Tibial nerve (tissue), 4 donors: ENCODE data around the gene PODXL2. TPM values are rescaled to one million over a fixed set of nuclear protein-coding genes. Genes with fewer than 3 reads are reported as not detected.

Experiments
- DNase-seq, 2 donors: peaks; one replicate each; pipeline ENCODE4 v3.0.0-alpha.2; 2019; ENCODE audit warnings: low spot score in 2 of 2
- H3K27ac ChIP-seq, 4 donors: fragments of 200-600 bp; sonication (generic) in 3 of 4; one replicate each; pipeline ENCODE4 v1.5.1; 2017 to 2019; ENCODE audit warnings: mild to moderate bottlenecking in 1 of 4
- H3K27me3 ChIP-seq, 2 donors: fragments of 200-600 bp; sonication (generic) in 1 of 2; one replicate each; pipeline versions ENCODE4 v1.5.1 to v1.6.0; 2017 to 2019
- H3K36me3 ChIP-seq, 3 donors: fragments of 200-600 bp; sonication (generic); one replicate each; pipeline ENCODE4 v1.5.1; 2018 to 2019
- H3K4me1 ChIP-seq, 4 donors: fragments of 200-600 bp; sonication (generic) in 3 of 4; one replicate each; pipeline ENCODE4 v1.5.1; 2017 to 2019
- H3K4me3 ChIP-seq, 4 donors: fragments of 200-600 bp; sonication (generic) in 3 of 4; one replicate each; pipeline ENCODE4 v1.5.1; 2017 to 2019; ENCODE audit warnings: mild to moderate bottlenecking in 1 of 4, moderate library complexity in 1 of 4
- H3K9me3 ChIP-seq, 4 donors: fragments of 200-600 bp; sonication (generic) in 3 of 4; one replicate each; pipeline ENCODE4 v1.5.1; 2017 to 2019
- EP300 ChIP-seq, 2 donors: sonication (generic); formaldehyde crosslinking; IDR thresholded peaks; one replicate each; pipeline ENCODE4 v1.6.1; 2017; ENCODE audit warnings: antibody characterized with exemption in 2 of 2, mild to moderate bottlenecking in 1 of 2
- POLR2A ChIP-seq, 2 donors: fragments of 450-650 bp; IDR thresholded peaks; one replicate each; pipeline ENCODE4 v1.6.1; 2017; ENCODE audit warnings: antibody characterized with exemption in 2 of 2, mild to moderate bottlenecking in 2 of 2, moderate library complexity in 2 of 2
- WGBS, 2 donors: methylation state at CpG; one replicate each; pipeline ENCODE4 v1.1.5; 2018; 5-methylcytosine and 5-hydroxymethylcytosine counted together
- total RNA-seq, 4 donors: library from RNA; depleted of rRNA; stranded (reverse); fragments of >200 nt; gene quantifications; one replicate each; pipeline ENCODE4 v1.1.0, GENCODE V29; 2016
- TF ChIP-seq, protein P1 (sequence below), 5 experiments: fragments of 200-600 bp in 3 of 5; fragments of 450-650 bp in 2 of 5; sonication (generic) in 3 of 5; IDR thresholded peaks; one replicate each; pipeline ENCODE4 v1.5.1; 2016 to 2019; ENCODE audit warnings: antibody characterized with exemption in 5 of 5, mild to moderate bottlenecking in 3 of 5, moderate library complexity in 2 of 5

The PODXL2 gene
- total RNA-seq, 4 donors from 2014 or later: 12.7 to 19.8 (median 14.1) TPM

DNA sequence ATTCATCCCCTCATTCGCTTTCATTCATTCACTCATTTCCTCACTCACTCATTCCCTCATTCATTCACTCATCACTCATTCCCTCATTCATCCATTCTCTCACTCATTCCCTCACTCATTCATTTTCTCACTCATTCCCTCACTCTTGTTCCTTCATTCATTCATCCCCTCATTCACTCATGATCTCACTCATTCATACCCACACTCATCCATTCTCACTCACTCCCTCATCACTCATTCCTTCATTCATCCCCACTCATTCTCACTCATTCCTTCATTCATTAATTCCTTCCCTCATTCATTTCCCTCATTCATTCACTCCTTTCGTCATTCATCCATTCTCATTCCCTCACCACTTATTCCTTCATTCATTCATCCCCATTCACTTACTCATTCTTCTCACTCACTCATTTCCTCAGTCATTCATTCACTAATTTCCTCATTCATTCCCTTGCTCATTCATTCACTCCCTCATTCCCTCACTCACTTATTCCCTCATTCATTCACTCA lies 58.3 kb downstream of the PODXL2 start:
- WGBS, 2 donors: 94 to 95% methylated on average over 2 of the region's 2 CpGs
- Histone ChIP-seq H3K4me3 (no peak overlapping the region), H3K9me3 (no peaks in the 10 kb centered on the region), H3K36me3 (peaks cover 0 to 20% (median 0%) of the 10 kb centered on the region in 3 donors), H3K4me1 (peaks cover 0 to 62% (median 12%) of the 10 kb centered on the region in 4 donors), H3K27me3 (no peaks in the 10 kb centered on the region), H3K27ac (no peak overlapping the region)
- DNase-seq: no peak
- TF ChIP-seq EP300 (IDR thresholded peaks at IDR 0.05) (no peak), POLR2A (IDR thresholded peaks at IDR 0.05) (no peak)
- TF ChIP-seq, protein P1, sequence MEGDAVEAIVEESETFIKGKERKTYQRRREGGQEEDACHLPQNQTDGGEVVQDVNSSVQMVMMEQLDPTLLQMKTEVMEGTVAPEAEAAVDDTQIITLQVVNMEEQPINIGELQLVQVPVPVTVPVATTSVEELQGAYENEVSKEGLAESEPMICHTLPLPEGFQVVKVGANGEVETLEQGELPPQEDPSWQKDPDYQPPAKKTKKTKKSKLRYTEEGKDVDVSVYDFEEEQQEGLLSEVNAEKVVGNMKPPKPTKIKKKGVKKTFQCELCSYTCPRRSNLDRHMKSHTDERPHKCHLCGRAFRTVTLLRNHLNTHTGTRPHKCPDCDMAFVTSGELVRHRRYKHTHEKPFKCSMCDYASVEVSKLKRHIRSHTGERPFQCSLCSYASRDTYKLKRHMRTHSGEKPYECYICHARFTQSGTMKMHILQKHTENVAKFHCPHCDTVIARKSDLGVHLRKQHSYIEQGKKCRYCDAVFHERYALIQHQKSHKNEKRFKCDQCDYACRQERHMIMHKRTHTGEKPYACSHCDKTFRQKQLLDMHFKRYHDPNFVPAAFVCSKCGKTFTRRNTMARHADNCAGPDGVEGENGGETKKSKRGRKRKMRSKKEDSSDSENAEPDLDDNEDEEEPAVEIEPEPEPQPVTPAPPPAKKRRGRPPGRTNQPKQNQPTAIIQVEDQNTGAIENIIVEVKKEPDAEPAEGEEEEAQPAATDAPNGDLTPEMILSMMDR (IDR thresholded peaks at IDR 0.05): no peak

DNA sequence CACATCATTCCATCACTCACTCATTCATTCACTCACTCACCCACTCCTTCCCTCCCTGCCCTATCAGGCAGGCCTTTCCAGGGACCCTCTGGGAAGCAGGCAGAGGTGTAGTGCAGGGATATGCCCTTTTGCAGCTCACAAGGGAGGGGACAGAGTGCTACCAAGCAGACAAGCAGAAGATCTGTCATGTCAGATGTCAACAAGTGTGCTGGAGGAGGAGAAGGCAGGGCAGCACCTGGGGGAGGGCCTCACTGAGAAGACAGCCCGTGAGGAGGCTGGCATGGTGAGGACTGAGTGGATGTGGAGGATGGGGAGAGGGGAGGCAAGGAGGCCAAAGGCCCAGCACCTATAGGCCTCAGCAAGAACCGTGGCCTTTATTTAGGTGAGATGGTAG lies 59.0 kb downstream of the PODXL2 start:
- Histone ChIP-seq H3K27me3 (no peaks in the 10 kb centered on the region), H3K4me1 (peaks cover 0 to 62% (median 12%) of the 10 kb centered on the region in 4 donors), H3K27ac (peak overlapping the region in 2 of 4 donors; percentile 49), H3K4me3 (no peak overlapping the region), H3K36me3 (peaks cover 0 to 23% (median 0%) of the 10 kb centered on the region in 3 donors), H3K9me3 (no peaks in the 10 kb centered on the region)
- no peak for TF ChIP-seq POLR2A (IDR thresholded peaks at IDR 0.05)
- TF ChIP-seq, protein P1 (IDR thresholded peaks at IDR 0.05): no peak
- no peak for TF ChIP-seq EP300 (IDR thresholded peaks at IDR 0.05)
- no peak for DNase-seq
- 78 to 94% methylated on average over 2 of the region's 2 CpGs for WGBS, 2 donors

DNA sequence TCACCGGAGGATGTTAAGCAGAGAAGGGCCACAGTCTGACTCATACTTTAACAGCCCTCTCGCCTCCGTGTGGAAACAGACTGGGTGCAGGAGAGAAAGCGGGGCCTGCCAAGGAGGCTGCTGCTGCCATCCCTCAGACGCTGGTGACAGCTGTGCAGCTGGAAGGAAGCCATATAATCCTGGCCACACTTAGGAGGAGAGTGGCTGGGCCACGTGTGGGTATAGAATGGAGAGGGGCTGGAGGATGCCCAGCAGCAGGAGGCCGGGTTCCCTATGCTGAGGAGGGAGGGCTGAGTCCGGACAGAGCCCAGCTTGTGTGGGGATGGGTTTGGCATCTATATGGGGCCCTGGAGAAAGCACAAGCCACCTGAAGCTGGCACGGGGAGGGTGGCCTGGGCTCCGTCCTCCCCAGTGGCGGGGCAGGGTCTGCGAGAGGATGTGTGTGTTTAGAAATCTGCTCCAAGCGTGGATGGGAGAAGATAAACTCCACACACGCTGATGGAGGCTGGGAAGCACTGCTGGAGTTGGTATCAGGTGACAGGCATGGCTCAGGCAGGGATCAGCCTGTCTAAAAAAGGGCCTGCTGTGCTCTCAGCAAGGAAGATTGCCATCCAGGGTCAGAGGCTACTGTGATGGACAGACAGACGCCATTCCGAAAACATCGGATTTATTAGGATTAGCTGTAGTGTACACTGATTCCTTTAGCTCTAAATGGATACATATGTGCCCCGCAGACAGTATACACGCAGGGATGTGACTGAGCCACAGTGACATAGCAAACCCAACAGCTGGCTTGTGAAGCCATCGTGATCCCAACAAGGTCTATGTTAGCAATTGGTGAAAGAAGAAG lies 59.7 kb downstream of the PODXL2 start:
- Histone ChIP-seq H3K4me3 (no peak overlapping the region), H3K27me3 (no peaks in the 10 kb centered on the region), H3K36me3 (peaks cover 0 to 29% (median 0%) of the 10 kb centered on the region in 3 donors), H3K27ac (peak overlapping the region in 2 of 4 donors; percentile 49), H3K9me3 (no peaks in the 10 kb centered on the region), H3K4me1 (peaks cover 0 to 61% (median 12%) of the 10 kb centered on the region in 4 donors)
- TF ChIP-seq, protein P1 (IDR thresholded peaks at IDR 0.05): no peak
- TF ChIP-seq EP300 (IDR thresholded peaks at IDR 0.05) (no peak), POLR2A (IDR thresholded peaks at IDR 0.05) (no peak)
- DNase-seq: peak in 1 of 2 donors; percentile 9
- WGBS, 2 donors: 80% methylated on average over 20 of the region's 20 CpGs

DNA sequence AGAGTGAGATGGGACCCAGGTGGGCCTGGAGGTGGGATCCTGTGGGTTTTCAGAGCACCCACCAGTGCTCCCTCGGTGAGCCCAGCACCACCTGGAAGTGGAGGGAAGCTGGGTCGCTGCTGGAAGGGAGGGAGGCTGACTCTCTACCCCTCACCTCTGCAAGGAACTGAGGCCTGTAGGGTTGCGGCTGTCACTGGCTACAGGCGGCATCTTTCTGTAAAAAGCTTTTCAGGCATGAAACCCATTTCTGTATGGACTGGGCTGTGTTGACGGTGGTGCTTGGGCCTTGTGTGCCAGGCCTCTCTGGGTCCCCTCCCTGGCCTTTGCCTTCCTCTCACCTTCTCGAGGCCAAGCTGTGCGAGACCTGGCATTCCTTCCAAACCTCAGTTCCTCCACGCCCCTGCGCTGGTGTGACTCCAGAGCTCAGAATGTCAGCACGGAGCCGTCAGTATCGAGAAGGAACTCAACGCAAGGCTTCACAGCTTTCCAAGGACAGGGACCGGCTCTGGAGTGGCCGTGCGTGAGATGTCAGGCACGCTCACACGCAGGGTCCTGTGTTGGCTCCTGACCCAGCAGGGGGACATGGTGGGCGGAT lies 60.4 kb downstream of the PODXL2 start:
- TF ChIP-seq EP300 (IDR thresholded peaks at IDR 0.05) (no peak), POLR2A (IDR thresholded peaks at IDR 0.05) (no peak)
- TF ChIP-seq, protein P1 (IDR thresholded peaks at IDR 0.05): no peak
- Histone ChIP-seq H3K4me1 (peaks cover 0 to 54% (median 12%) of the 10 kb centered on the region in 4 donors), H3K9me3 (no peaks in the 10 kb centered on the region), H3K27ac (peak overlapping the region in 2 of 4 donors; percentile 49 to 74), H3K27me3 (no peaks in the 10 kb centered on the region), H3K4me3 (no peak overlapping the region), H3K36me3 (peaks cover 0 to 33% (median 0%) of the 10 kb centered on the region in 3 donors)
- DNase-seq: peak in 1 of 2 donors; percentile 2
- WGBS, 2 donors: 81 to 84% methylated on average over 19 of the region's 19 CpGs
